PFSK-1 (cell line): ENCODE measurements around the gene MATN1.

Experiments
- FOXP2 ChIP-seq: optimal IDR thresholded peaks from 2 replicates; pipeline ENCODE3; 2011; ENCODE audit warnings: borderline replicate concordance, control low read depth, inconsistent platforms; ENCODE audit not compliant: insufficient read depth; ENCODE audit errors: extremely low read length, extremely low read depth
- POLR2AphosphoS5 ChIP-seq: IDR thresholded peaks from 2 replicates; pipeline ENCODE4 v1.6.1; 2012; ENCODE audit warnings: low read depth, mild to moderate bottlenecking, control low read depth, low read length, moderate library complexity
- REST ChIP-seq, 2 experiments: IDR thresholded peaks; 2 replicates each; pipeline versions ENCODE4 v1.6.1 to v1.8.0; 2011 to 2012; ENCODE audit warnings: low read depth in 2 of 2, low read length in 2 of 2, control low read depth in 1 of 2, inconsistent platforms in 1 of 2, mild to moderate bottlenecking in 1 of 2, moderate library complexity in 1 of 2; ENCODE audit not compliant: insufficient read depth in 1 of 2
- SIN3A ChIP-seq: IDR thresholded peaks from 2 replicates; pipeline ENCODE4 v1.6.1; 2012; ENCODE audit warnings: mild to moderate bottlenecking, low read length, moderate library complexity, borderline replicate concordance; ENCODE audit not compliant: insufficient read depth
- TAF1 ChIP-seq: IDR thresholded peaks from 2 replicates; pipeline ENCODE4 v1.6.1; 2012; ENCODE audit warnings: low read length, control low read depth, borderline replicate concordance; ENCODE audit not compliant: insufficient read depth

MATN1 gene

GRCh38 chr1:30695439-30695841 lies 27.9 kb downstream of the MATN1 start:
- TF ChIP-seq POLR2AphosphoS5 (no peak), FOXP2 (no peak), SIN3A (no peak), TAF1 (no peak), REST (IDR thresholded peaks at IDR 0.05; ENCODE audit: insufficient read depth in 1 of 2, low read depth in 2 of 2, low read length in 2 of 2) (no peak)

DNA sequence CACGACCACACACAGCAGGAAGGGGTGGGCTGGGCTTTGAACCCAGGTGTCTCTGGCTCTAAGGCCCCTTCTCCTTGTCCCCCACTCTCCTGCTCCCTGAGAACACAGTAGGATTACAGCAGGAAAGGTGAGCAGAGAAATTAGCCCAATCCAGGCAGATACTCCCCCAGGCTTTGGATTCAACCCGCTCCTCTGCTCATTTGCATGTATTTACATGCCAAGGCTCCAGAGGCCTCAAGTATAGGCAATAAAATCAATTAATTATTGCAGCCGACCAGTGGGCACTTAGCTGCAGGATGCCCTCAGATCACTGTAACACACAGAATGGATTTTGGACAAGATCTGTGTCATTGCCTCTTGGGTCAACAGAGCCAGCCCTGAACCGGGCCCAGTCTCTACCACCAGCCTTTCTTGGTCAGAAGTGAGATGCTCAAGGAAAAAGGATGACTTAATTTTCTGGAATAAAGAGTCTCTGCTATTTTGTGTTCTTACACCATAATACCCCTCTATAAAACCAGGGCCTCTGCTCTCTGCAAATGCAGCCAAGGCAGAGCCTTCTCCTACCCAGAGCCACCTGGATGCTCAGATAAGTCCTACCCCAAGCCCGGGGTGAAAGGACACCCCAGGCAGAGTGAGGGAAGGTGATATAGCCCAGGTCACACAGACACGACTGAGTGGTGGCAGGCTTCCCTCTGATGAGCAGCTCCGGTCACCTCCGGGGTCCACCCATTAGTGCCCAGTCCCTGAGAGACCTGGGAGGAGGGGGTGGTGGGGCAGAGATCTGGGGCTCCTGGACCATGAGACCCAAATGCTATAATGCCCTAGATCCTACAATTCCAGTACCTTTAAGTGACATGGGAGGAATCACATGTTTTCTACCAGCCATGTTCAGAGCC lies 28.9 kb downstream of the MATN1 start:
- TF ChIP-seq SIN3A (no peak), POLR2AphosphoS5 (no peak), TAF1 (no peak), REST (IDR thresholded peaks at IDR 0.05; ENCODE audit: insufficient read depth in 1 of 2, low read depth in 2 of 2, low read length in 2 of 2) (no peak), FOXP2 (no peak)

DNA sequence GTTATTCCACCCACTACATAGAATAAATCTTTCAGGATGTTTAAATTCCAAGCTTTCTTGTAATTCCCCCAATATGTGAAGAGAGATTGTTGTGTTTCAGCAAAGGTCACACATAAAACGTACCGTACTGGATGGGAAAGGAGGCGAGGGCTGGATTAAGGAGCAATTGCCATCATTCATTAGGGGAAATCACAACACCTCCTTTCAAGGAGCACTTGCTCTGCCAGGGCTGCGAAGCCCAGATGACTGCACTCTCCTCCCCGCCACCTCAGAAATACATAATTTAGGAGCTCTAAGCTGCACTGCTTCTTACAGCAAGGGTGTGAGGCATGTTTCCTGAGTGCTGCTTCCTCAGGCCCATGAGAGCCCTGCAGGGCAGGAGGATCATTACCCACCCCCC lies 29.6 kb downstream of the MATN1 start:
- TF ChIP-seq REST (IDR thresholded peaks at IDR 0.05; ENCODE audit: insufficient read depth in 1 of 2, low read depth in 2 of 2, low read length in 2 of 2) (no peak), TAF1 (no peak), POLR2AphosphoS5 (no peak), FOXP2 (no peak), SIN3A (no peak)

- TF ChIP-seq POLR2AphosphoS5 = no peak
- TF ChIP-seq TAF1 = no peak
- TF ChIP-seq REST (IDR thresholded peaks at IDR 0.05; ENCODE audit: insufficient read depth in 1 of 2, low read depth in 2 of 2, low read length in 2 of 2) = no peak
- TF ChIP-seq SIN3A = no peak
- TF ChIP-seq FOXP2 = no peak
These were observed 30.0 kb downstream of the MATN1 start for GRCh38 chr1:30693366-30693765.

- TF ChIP-seq FOXP2 (no peak), SIN3A (no peak), REST (IDR thresholded peaks at IDR 0.05; ENCODE audit: insufficient read depth in 1 of 2, low read depth in 2 of 2, low read length in 2 of 2) (no peak), POLR2AphosphoS5 (no peak), TAF1 (no peak)
These were observed 30.5 kb downstream of the MATN1 start for GRCh38 chr1:30692948-30693301.
